PC-9 (cell line): ENCODE results near the gene SLC38A9.

Experiments
- EZH2 ChIP-seq: fragments of 200-600 bp; sonication (generic); IDR thresholded peaks from 2 replicates; pipeline ENCODE4 v1.8.0; 2017; ENCODE audit warnings: antibody characterized with exemption, low read depth
- TF ChIP-seq, protein P1 (sequence below): fragments of 200-600 bp; sonication (generic); conservative IDR thresholded peaks from 2 replicates; pipeline ENCODE4 v1.6.1; 2017; ENCODE audit warnings: mixed run types, antibody characterized with exemption, mild to moderate bottlenecking, moderate library complexity

DNA sequence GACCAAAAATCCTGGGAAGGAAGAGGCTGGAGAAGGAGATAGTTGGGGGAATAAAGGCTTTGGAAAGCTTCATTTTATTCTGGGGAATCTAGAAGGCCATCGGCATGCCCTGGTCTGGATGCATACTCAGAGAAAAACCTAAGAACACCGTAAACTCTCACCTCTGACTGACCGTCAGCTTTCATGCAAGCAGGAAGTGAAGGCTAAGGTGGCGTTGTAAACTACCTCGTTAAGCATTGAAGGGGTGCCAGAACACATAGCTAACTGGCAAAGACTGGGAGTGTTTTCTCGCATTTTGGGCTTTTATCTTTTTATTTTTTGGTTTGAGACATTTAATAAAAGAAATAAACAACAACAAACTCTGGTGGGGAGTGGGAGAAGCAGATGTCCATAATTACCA lies 2.6 kb upstream of the SLC38A9 start:
- no peak for TF ChIP-seq EZH2
- TF ChIP-seq, protein P1, sequence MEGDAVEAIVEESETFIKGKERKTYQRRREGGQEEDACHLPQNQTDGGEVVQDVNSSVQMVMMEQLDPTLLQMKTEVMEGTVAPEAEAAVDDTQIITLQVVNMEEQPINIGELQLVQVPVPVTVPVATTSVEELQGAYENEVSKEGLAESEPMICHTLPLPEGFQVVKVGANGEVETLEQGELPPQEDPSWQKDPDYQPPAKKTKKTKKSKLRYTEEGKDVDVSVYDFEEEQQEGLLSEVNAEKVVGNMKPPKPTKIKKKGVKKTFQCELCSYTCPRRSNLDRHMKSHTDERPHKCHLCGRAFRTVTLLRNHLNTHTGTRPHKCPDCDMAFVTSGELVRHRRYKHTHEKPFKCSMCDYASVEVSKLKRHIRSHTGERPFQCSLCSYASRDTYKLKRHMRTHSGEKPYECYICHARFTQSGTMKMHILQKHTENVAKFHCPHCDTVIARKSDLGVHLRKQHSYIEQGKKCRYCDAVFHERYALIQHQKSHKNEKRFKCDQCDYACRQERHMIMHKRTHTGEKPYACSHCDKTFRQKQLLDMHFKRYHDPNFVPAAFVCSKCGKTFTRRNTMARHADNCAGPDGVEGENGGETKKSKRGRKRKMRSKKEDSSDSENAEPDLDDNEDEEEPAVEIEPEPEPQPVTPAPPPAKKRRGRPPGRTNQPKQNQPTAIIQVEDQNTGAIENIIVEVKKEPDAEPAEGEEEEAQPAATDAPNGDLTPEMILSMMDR: no peak
